Loucy (cell line): ENCODE results near the gene PSD2.

ENCODE experiments used
- EZH2phosphoT487 ChIP-seq: fragments of 200-600 bp; IDR thresholded peaks from 2 replicates; pipeline ENCODE4 v1.6.1; 2018; ENCODE audit warnings: antibody characterized with exemption, mild to moderate bottlenecking, moderate library complexity, borderline replicate concordance
- TF ChIP-seq, protein P1 (sequence below): fragments of 200-600 bp; sonication (generic); conservative IDR thresholded peaks from 2 replicates; pipeline ENCODE4 v1.5.1; 2014; ENCODE audit warnings: mild to moderate bottlenecking, antibody characterized with exemption, low read length

DNA sequence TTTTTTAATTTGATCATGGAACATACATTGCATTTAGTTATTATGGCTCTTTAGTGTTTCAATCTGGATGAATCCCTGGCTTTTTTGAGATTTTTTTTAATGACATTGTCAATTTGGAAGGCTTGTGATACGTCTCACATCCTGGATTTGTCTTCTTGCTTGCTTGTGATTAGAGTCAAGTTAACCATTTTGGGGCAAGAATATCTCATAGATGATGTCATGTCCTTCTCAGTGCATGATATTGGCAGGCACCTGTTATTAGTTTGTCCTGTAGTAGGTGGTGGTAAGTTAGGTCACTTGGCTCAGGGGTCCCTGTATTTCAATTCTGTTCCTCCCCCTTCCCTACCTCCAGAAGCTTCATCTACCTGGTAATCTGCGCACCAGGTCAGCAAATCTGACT lies 3.3 kb downstream of the PSD2 start:
- TF ChIP-seq, protein P1, sequence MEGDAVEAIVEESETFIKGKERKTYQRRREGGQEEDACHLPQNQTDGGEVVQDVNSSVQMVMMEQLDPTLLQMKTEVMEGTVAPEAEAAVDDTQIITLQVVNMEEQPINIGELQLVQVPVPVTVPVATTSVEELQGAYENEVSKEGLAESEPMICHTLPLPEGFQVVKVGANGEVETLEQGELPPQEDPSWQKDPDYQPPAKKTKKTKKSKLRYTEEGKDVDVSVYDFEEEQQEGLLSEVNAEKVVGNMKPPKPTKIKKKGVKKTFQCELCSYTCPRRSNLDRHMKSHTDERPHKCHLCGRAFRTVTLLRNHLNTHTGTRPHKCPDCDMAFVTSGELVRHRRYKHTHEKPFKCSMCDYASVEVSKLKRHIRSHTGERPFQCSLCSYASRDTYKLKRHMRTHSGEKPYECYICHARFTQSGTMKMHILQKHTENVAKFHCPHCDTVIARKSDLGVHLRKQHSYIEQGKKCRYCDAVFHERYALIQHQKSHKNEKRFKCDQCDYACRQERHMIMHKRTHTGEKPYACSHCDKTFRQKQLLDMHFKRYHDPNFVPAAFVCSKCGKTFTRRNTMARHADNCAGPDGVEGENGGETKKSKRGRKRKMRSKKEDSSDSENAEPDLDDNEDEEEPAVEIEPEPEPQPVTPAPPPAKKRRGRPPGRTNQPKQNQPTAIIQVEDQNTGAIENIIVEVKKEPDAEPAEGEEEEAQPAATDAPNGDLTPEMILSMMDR = no peak
- no peak for TF ChIP-seq EZH2phosphoT487
